ENCODE results near the gene ME1.

DNA sequence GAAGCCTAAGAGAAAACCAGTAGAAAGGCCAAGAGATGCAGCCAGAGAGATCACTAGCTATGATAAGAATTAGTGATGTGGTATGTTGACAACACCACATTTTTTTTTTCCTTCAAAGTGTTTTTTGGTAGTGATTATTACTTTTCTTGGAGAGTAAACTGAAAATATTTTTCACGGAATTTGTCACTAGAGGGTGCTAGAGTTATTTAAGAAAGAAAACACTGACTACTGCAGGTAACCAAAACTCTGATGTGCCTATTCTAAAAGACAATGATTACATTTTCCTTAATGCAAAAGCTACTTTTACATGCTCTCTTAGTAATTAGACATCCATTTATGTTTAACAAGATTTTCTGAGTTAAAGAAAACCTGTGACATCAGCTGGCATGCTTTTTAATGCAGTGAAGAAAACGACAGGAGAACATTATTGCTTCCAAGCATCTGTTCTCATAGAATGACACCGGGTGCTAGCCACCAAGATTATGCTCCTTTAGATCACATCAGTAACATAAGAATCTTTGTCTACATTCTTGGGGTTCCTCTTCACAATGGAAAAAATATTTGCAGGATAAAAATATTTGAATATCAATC is 208.9 kb downstream of the ME1 start:
- TF ChIP-seq, protein P1, sequence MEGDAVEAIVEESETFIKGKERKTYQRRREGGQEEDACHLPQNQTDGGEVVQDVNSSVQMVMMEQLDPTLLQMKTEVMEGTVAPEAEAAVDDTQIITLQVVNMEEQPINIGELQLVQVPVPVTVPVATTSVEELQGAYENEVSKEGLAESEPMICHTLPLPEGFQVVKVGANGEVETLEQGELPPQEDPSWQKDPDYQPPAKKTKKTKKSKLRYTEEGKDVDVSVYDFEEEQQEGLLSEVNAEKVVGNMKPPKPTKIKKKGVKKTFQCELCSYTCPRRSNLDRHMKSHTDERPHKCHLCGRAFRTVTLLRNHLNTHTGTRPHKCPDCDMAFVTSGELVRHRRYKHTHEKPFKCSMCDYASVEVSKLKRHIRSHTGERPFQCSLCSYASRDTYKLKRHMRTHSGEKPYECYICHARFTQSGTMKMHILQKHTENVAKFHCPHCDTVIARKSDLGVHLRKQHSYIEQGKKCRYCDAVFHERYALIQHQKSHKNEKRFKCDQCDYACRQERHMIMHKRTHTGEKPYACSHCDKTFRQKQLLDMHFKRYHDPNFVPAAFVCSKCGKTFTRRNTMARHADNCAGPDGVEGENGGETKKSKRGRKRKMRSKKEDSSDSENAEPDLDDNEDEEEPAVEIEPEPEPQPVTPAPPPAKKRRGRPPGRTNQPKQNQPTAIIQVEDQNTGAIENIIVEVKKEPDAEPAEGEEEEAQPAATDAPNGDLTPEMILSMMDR (IDR thresholded peaks at IDR 0.05; ENCODE audit: low read depth, low read length): peak; percentile 18
- TF ChIP-seq, protein P2, sequence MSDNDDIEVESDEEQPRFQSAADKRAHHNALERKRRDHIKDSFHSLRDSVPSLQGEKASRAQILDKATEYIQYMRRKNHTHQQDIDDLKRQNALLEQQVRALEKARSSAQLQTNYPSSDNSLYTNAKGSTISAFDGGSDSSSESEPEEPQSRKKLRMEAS (IDR thresholded peaks at IDR 0.05; ENCODE audit: low read depth, low read length): no peak
- TF ChIP-seq POLR2A (IDR thresholded peaks at IDR 0.05; ENCODE audit: extremely low read depth, insufficient read length) (no peak), MYC (IDR thresholded peaks at IDR 0.05; ENCODE audit: low read depth, low read length) (no peak)
